Measurements from ENCODE around the gene ESR2.

- TF ChIP-seq CTCF (IDR thresholded peaks at IDR 0.05) = no peak
- no peak for TF ChIP-seq POLR2A (IDR thresholded peaks at IDR 0.05)
Observed at GRCh38 chr14:64158608-64159007, 135.6 kb downstream of the ESR2 start.
